Lung microvascular endothelial cell (primary cell): ENCODE measurements around the gene ZDHHC14. TPM values are rescaled to one million over a fixed set of nuclear protein-coding genes. Genes with fewer than 3 reads are reported as not detected.

Source experiments
- DNase-seq, 2 donors: peaks; one replicate each; pipeline versions ENCODE4 v3.0.0 to v3.0.0-alpha.2; 2010; ENCODE audit warnings: low read depth in 2 of 2
- total RNA-seq: library from RNA; depleted of rRNA; stranded (reverse); fragments of >200 nt; gene quantifications from 2 replicates; pipeline ENCODE4 v1.2.1, GENCODE V29; 2014

ZDHHC14 gene
- total RNA-seq, 1 donor from 2014 or later = 56.0 TPM

DNA sequence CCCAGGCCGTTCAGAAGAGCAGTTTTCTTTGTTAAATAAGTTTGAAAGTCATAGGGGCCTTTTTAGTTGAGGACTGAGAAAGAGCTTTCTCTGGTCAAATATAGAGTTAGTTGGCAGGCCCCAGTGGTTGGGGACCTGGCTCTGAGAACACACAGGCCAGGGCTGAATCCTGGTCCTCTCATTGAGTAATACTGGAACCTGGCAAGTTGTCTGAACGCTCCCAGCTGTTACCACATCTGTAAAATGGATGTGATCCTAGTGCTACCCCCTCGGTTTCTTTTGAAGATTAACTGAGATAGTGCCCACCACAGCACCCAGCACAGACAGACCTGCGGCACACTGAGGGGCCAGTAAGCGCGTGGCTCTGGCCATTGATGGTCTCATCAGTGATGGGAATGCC, 215.5 kb downstream of the ZDHHC14 start:
- DNase-seq = no peak

DNA sequence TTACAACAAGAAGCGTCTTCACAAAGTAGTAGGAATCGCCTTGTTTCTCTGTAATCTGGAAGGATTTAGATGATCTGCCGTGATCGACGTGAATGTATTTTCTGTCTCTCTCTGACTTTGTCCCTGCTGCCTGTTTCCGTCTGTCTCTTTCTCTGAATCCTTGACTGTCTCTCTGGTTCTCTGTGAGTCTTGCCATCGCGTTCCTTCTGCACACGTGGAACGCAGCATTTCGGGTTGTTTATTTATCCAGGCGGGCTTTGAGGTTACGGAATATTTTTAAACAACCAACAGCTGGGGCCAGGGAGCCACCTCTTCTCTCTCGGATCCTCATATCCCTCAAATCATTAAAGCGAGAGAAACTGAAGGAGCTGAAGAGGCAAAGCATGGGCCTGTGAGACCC, 215.9 kb downstream of the ZDHHC14 start:
- DNase-seq = no peak

DNA sequence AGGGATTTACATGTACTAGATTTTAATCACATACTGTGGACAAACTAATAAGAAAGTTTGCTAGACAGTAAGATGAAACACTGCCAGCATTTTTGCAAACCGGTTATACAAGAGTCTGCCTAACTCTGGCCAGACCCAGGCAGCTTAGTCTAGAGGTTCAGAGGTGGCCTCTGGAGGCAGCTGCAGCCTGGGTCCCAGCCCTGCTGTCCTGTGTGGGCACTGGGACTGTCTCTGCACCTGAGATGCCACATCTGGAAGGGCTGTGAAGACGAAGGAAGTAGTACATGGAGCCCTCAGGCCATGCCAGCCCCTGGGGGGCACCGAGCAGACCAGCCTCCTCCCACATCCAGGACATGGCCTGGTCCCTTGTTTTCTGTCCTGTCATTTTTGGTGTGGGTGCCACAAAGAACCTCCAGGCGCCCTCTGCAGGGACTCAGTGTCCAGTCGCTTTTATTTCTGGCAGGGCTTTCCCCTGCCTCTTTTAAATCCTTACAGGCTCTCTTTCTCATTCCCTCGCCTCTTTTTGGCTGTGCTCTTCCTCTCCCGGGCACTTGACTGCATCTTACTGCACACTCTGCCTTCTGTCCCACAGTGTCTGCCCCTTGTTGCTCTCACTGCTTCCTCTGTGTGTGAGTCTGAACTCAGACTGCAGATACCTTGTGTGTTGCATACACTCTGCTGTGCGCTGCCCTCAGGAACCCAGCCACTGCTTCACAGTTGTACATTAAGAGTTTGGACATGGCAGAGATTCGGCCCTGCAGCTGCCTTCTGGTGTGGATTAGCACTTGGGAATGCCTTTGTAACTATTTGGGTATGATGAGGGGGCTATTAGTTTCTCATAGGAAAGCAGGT, 216.7 kb downstream of the ZDHHC14 start:
- DNase-seq = peak; percentile 53 to 76

DNA sequence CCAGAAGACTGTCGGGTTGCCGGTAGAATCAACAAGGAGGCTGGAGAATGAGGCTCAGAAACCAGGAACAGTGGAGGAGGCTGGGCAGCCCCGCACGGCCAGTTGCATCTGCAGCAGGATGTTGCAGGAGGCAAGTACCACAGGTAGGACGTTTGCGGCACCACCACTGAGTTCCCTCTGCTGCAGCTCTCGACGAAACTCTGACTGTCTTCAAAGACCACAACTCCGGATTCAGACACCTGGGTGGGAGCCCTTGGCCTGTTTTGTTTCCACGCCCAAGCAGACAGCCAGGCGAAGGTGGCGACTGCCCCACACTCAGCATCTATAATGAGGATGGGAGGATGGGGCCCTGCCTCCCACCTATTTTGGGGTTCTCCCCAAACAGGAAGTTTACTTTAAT, 218.2 kb downstream of the ZDHHC14 start:
- no peak for DNase-seq

DNA sequence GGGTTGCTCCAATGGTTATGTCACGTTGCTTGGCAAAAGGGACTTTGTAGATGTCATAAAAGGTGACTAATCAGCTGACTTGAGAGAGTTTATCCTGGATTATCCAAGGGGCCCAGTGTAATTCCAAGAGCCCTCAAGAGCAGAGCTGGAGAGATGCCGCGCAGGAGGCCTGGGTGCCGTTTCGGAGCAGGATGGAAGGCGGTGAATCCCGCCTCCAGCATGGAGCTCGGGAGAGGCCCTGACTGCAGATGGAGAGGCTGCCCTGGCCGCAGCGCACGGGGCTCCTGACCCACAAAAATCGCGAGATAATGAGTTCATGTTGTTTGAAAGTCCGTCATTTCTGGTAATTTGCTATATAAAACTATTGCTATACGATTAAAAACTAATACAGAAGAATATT, 219.8 kb downstream of the ZDHHC14 start:
- DNase-seq = no peak

DNA sequence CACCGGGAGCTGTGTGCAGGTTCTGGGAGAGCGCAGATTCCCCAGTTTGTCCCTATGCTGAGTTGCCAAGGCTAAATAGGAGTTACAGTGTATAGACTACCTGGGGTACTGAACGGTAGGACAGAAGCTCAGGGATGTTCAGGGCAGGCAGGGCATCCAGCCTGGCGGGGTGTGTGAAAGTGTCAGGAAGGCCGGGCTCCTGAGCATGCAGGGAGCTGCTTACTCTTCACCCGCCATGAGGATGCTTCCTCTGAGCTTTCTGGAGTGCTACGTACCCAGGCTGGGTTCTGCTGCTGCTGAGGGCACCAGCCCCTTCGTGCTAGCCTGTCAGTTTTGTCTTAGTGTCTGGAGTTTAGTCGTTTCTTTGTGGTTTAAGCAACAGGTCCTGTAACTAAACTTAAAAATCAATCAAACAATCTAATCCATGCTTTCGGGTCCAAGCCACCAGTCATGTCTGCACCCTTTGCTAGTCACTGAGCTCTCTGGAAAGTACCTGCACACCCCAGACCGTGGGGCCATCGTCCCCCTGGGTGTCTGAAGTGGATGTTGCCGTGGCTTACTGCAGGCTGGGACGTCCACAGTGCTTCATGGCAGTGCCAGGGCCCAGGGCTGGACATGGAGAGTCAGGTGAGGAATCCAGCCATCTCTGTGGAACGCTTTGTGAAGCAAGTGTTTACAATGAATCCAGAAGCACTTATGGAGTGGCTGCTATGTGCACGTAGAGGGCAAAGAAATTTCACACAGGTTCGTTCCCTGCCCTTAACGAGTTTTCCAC, 221.7 kb downstream of the ZDHHC14 start:
- DNase-seq = no peak

DNA sequence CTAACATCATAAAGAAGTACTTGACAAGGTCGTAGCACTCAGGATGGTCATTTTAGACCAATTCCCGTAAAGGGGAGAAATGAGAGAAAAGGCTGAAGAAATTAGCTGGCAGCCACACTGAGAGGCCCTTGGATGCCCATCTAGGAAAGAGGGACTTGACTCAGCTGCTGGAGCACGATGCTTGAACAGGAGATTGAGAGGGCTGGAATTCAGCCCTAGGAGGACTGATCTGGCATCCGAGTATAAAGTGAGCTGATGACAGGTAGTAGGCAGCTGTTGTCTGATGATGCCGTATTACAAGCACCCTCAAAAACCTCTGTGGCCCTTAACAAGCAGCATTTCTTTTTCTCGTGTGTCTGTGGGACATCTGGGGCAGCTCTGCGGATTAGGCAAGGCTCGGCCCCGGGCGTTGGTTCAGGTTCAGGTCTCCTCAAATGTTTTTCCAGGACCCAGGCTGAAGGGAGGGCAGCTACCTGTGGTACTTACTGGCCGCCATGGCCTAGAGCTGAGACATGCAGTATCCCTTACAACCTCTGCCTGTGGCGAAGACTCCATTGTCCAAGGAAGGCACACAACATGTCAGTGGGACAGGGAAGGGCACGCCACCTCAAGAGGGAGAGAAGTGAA, 222.4 kb downstream of the ZDHHC14 start:
- no peak for DNase-seq

DNA sequence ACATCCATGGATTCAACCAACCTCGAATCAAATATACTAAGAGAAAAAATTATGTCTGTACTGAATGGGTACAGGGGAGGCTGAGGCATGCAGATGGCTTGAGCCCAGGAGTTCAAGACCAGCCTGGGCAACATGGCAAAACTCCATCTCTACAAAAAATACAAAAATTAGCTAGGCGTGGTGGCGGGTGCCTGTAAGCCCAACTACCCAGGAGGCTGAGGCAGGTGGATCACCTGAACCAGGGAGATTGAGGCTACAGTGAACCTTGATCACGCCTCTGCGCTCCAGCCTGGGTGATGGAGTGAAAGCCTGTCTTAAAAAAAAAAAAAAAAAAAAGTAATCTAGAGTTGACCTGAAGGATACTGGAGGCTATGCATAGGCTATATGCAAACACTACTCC, 223.0 kb downstream of the ZDHHC14 start:
- no peak for DNase-seq

DNA sequence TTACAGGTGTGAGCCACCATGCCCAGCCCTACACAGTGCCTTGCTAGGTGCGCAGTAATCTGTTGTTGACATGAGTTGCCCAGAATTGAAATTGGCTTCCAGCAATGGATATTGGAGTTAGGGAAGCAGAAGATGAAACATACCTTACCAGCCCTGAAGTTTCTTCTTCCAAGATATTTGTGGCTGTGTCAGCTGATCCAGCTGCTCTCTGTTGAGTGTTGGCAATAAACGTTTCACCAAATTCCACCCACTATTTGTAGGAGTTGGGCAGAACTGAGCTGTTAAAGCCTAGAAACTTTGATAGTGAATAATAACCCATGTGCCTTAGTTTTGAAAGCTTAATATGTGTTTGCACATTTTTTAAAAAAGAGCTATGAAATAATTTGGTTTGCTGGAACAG, 223.8 kb downstream of the ZDHHC14 start:
- no peak for DNase-seq

DNA sequence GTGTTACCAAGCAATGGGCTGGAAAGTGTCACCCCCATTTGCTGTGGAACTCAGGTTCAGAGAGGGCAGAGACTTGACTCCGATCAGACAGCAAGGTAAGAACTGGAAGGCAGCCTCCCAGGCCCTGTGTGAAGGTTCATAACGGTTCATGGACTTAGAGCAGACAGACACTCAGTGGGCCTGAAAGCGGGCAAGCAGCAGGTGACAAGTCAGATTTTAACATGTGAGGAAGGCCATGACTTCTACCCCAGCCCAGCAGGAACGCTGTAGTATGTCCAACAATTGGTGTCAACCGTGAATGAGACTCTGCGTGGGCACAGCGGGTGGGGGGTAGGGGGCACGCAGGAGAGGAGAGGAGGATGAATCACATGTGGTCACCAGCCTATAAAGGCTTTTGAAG, 224.5 kb downstream of the ZDHHC14 start:
- DNase-seq = no peak

DNA sequence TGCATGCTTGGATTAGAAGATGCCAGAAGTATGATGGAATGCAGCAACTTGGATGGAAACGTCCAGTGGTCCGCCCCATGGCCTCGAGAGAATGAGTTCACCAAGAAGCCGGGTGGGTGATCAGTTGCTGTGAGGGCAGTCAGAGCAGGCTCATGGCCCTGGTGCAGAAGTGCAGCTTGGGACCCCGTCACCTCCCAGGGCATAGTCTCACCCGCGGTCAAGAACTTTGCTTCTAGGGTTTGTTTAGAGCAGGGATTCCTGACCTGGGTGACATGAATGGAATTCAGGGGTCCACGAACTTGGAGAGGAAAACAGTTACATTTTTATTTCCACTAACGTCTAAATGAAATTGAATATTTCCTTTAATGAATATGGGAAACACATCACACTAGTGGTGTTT, 225.5 kb downstream of the ZDHHC14 start:
- no peak for DNase-seq

DNA sequence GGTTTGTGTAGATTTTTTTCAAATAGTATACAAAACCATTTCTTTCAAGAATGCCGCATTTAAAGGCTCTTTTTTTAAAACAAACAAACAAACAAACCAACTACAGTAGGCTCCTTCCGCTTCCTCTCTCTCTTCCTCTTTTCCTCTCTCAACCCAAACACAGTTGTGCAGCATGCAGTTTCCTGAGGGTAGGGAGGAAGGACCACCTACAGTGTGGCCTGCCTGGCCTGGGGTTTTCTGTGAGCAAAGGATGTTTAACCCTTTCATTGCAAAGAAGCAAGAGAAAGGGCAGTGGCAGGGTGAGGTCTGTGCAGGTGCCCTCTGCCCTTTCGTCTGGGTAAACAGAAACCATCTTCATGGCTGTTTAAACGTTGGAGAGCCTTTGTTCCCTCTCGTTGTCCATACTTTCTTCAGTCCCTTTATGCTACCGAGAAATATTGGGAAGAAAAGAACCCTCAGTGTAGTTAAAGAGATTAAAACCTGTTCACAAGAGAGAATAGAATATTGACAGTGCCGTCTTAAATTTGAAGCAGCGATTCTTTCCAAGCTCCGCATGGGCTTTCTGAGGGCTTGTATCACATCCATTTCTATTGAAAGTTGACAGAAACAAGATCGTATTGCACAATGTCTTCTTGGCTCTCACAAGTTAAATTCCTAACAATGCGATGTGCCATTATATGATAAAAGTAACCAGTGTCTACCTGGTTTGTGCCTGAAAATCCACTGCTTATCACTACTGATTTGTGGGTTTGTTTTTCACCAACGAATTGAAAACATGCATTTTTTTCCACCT, 226.5 kb downstream of the ZDHHC14 start:
- no peak for DNase-seq

DNA sequence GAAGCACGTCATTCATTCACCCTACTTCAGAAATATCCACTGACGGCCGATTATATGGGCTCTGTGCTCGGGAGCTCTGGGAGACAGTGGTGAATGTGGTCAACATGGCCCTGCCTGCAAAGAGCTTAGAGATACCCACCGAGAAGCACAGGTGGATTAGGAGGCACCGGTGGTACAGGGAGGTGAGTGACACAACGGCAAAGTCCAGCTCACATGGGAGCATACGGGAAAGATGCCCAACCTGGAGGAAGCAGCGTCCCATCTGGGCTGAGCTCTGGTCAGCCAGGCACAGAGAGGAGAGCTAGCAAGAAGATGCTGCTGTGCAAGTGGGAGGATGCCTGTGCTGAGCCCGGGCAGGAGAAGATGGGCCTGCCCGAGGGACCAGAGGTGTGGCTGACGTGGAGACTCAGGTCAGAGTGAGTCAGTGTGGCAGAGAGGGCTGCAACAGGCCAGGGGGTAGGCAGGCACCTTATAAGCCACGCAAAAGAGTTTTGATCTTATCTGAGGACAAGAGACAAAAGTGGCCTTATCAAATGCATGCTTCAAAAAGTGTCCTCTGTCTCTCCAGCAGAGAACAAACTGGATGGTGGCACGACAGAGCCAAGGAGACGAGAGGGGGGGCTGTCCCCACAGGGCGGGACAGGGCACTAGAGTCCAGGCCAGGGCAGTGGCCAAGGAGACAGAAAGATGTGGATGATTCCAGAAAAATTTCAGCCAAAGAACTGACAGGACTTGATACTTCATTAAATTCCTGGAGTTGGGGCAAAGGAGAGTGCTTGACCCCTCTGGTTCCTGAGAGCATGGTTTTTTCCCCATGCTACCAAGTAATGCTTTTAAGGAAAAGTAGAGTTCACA, 227.5 kb downstream of the ZDHHC14 start:
- no peak for DNase-seq

DNA sequence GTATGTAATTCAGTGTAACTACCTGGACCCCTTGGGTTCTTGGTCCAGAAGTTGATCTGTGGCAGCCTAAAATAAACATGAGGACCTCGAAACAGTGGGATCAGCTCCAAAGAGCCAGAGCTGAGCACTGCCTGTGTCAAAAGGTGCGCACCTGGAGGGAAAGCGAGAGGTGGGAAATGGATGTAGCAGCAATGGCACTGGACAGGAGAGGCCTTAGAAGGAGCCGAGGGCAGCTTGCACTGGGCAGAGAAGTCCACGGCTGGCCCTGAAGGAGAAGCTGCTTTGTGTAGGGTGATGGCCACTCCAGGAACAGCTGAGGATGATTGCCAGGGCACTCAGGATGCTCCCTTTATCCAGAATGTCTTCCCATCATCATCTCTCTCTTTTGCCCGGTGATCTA, 228.1 kb downstream of the ZDHHC14 start:
- DNase-seq = no peak

DNA sequence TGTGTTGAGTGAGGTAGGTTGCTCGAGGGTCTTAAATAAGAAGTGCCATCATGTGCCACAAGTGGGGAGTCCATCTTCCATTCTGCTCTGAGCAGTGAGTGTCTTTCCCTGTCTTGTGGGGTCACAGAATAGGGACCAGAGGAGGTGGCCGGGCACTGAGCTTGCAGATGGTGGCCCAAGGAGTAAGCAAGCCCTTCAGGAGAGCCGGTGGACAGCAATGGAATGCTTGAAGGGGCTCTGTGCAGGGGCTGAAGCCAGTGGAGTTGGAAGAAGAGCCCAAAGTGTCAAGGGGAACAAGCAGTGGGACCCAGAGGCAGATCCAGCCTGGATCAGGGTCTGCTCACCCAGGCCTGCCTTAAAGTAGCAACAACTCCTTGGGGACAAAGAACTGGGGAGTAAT, 228.6 kb downstream of the ZDHHC14 start:
- DNase-seq = no peak

DNA sequence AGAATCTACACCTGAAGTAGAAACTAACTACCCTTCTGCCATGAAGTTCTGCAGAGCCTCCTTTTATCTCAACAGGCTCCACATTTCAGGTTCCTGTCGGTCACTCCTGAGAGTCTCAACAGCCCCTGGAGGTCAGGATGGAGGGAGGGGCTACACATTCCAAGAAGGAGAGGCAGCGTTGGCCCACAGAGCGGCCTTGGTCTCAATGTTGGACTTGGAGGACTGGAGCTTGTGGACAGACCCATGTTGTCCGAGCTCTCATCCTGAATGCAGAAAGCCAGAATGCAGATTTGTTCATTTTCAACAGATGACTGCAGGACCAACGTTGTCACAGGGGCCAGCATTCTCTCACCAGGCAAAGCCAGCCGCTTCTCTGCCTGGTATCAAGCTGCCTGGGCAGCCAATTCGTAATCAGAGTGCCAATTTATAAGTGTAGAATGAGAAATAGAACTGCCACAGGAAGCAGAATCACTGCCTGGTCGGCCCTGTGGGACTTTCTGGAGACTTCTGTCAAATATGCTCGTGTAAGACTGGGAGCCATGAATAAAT, 229.5 kb downstream of the ZDHHC14 start:
- no peak for DNase-seq

DNA sequence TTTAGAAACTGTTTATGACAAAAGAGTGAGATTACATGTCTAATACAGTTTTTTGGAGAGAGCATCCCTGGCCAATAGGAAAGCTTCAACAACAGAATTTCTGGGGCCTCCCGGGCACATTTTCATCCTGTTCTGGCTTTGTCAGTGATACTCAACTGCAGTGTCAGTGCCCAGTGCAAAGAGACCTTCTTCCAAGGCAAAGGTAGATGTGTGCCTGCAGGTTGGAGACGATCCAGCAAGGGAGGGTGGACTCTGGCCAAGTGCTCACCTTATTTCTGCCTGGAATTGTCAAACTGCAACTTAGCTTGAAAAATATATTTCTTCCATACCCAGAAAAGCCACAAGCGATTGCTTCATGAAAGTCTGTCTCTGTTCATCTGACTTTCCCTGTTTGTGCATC, 230.4 kb downstream of the ZDHHC14 start:
- DNase-seq = no peak

DNA sequence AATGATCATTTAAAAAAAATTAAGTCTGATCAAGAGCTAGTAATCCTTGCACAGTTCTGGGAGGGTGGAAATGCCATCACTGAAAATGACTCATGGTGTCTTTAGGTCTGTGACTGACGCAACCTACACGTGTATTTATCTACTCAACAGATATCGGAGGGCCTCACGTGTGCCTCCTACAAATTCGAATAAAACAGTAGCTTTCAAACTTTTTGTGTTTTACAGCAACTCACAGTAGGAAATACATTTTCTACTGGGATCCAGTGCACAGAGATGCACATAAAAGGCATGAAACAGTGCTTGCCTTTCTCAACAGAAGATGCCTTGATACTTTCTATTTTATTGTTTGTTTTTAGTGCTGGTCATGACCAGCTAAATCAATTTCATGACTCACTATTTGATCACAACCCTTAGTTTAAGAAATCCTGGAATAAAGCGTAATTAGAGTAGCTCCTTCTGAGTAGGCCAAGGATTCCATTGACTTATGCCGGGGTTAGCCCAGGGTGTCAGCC, 232.1 kb downstream of the ZDHHC14 start:
- peak; percentile 37 to 90 for DNase-seq

DNA sequence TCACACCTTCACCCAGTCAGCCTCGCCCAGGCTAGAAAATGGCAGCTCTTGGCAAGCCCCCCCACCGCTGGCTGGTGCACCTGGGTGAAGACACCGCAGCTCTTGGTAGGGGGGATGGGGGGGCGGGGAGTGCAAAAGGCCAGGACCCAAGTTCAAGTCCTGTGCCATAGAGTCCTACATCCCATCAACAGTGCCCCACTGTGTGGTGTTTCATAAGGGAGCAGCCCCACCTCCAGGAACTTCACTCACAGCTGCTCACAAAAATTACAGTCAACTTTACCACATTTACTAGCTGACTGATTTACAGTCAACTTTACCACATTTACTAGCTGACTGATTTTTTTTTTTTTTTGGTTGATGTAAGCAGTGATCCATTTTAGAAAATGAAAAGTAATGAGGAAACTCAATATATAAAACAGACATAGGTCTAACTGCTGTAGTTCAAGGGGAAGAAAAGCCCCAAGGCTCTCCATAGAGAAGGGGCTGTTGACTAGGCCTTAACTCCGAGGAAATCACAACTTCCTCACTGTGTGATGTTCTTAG, 233.1 kb downstream of the ZDHHC14 start:
- no peak for DNase-seq

DNA sequence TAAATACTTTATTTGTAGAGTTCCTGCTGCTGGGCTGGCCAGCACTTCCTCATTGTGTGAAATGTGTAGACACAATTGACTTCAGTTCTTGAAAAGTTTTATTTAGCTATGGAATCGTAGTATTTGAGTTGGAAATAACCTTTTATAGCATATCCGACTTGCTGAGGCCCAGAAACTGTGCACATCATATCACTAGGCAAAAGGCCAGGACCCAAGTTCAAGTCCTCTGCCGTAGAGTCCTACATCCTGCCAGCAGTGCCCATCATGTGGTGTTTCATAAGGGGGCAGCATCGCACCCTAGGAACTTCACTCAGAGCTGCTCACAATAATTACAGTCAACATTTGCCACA, 234.4 kb downstream of the ZDHHC14 start:
- peak in 1 of 2 donors; percentile 23 for DNase-seq
